Measurements from ENCODE around the gene GTF2F2. TPM values are rescaled to one million over a fixed set of nuclear protein-coding genes. Genes with fewer than 3 reads are reported as not detected.

The GTF2F2 gene
- total RNA-seq, 1 donor from 2014 or later = 14.8 TPM

DNA sequence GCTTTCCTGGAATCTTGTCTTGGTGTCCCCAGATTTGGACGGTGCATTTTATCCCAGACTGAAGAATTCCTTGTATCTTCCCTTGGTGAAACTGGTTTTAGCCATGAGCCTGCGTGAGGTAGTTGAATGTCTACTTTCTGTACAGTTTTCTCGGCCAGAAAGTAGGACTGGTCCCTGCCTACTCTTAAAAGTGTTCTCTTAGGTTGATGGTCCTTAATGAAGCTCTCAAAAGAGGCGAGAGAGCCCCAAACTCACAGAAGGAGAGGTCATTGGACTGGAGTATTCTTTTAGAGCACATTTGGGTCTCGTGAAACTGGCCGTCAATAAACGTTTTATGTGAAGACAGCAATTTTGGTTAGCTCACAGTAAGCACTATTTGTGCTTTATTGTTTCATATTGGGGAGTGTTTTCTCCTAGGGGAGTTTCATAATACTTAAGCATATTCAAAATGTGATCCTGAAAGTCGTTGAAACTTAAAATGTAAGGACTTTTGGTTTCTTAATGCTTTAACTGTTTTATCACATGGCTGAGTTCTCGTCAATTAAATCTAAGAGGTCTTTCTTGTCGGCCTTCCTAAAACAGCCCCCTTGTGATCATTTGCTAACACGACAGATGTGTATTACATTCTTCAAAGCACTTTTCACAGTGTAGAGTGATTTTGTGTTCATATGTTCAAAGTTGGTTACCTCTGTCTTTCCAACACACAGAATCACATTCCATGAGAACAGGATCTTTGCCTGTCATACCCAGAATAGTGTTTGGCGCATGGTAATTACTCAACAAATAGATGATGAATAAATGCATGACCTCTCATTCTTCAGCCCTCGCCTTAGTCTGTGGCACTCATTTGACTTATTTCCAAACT lies 889 bp downstream of the GTF2F2 start:
- no peak for DNase-seq (ENCODE audit: low spot score)

DNA sequence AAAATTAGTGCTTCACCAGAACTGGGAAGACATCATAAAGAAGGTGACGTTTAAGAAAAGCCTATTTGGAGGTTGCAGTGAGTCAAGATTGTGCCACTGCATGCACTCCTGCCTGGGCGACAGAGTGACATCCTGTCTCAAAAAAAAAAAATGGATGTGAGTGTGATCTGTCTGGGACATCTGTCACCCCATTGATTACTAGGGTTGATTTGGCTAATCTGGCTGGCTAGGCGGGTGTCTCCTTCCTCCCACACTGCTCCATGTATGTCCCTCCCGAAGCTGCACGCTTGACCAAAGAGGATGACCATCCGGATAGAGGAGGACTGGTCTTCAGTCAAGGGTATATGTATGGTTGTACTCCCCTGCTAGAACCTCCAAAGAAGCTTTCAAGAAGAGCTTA lies 2.6 kb downstream of the GTF2F2 start:
- no peak for DNase-seq (ENCODE audit: low spot score)

DNA sequence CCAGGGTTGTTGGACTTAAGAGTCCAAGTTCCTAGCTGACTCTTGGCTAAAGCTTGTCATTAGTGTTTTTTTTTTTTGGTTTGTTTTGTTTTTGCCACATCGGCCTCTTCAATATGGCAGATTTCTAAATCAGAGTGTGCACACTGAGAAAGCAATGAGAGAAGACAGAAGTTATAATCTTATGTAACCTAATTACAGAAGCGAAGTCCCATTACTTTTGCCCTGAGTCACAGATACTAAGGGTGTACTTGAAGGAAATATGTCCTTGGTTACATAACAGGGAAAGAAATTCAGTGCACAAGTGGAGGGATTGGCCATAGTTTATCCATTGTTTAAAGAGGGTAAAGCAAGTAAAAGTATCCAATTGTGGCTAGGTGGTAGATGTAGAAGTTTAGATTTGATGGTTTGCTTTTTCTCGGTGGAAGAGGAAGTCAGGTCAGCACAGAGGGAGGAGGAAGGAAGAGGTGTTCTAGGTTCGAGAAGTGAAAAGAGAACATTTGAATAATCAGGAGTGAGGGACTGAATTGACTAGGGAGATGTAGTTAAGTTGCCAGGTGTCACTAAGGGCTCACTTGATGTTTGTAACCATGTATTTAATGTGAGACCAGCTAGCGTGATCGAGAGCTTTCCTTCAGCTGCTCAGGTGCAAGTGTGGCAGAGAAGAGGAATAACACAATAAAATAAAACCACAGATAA lies 12.2 kb downstream of the GTF2F2 start:
- DNase-seq (ENCODE audit: low spot score) = no peak

DNA sequence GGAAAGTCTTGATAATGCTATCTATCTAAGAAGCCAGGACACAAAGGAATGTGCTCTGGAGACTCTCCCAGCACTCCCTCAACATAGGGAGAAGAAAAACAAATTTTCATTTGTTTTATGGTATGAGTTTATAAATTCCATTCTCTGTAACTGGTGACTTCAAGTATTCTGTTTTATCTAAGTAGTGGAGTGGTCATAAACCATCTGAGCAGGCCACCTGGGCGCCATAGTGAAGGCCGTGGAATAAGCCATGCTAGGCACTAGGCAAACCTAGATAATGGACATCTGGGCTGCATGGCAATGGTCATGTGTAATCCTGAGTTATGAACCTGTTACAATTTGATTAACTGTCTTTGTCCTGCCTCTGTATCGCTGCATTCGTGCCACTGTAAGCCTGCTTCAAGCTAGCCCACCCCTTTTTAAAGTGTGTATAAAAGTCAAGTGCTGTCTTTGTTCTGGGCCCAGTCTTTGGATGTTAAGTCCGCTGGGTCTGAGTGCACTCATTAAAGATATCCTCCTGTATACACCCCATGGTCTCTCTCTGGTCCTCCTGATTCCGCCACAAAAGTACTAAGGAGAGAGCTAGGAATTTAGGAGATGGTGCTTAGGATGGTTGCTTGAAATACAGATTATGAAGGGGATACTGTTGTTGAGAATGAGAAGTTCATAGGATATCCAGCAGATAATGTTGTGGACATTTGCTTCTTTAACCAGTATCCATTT lies 13.2 kb downstream of the GTF2F2 start:
- DNase-seq (ENCODE audit: low spot score) = no peak

DNA sequence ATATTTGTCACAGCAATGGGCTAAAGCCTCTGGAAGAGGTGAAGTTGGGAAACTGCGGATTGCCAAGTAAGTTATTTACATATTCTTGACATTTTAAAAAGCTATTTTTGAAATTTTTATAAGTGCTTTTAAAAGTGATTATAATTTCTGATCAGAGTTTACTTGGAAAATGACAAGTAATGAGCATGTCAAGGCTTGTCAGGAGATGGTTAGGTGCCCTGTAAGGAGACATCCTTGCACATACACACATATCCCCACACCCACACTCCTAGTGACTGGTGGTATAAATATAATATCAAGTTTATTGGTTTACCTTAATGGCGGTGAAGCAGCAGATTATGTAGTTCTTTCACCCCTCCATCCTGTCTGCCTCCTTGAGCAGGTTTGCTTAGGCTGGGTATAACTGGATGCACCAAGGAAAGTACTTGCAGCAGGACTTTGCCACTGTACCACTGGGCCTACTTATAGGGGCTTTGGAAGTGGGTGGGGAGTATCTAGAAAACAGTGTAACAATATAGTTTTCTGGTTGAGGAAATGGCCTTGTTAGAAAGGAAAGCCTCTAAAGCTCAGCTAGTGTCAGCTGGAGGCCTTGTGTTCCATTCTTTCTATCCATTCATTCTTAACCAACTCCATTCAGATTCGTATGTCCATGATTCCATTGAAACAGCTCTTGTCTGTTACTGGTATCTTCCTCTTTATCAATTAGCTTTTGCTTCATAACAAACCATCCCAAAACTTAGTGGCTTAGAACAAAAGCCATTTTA lies 16.6 kb downstream of the GTF2F2 start:
- no peak for DNase-seq (ENCODE audit: low spot score)

DNA sequence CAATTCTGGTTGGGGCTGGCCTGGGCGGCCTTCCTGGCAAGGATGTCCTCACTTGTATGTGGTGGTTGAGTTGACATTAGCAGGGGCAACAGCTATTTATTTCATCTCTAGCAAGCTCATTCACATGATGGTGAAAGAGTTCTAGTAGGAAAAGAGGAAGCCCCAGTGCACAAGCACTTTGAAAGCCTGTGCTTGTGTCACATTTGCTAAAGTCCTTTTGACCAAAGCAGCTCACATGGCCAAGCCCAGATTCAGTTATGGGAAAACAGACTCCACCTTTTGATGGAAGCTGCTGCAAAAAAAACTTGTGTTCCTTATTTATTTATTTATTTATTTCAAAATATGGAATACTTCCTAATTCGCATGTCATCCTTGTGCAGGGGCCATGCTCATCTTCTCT lies 17.2 kb downstream of the GTF2F2 start:
- DNase-seq (ENCODE audit: low spot score) = no peak

DNA sequence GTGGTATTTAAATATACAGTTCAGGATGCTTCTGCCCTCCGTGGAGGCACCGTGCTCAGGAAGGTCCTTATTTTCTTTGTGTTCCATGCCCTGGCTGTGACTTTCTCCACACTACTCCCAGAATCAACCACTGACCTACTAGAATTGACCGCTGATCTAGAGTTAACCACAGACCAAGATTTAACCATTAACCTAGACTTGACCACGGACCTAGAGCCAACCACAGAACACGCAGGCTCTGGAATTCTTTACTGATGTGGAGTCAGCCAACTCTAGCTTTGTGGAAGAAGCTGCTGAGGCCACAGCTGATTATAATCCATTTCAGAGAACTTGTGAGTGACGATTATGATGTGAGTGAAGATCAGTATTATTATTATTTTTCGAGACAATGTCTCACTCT lies 18.0 kb downstream of the GTF2F2 start:
- DNase-seq (ENCODE audit: low spot score) = no peak

DNA sequence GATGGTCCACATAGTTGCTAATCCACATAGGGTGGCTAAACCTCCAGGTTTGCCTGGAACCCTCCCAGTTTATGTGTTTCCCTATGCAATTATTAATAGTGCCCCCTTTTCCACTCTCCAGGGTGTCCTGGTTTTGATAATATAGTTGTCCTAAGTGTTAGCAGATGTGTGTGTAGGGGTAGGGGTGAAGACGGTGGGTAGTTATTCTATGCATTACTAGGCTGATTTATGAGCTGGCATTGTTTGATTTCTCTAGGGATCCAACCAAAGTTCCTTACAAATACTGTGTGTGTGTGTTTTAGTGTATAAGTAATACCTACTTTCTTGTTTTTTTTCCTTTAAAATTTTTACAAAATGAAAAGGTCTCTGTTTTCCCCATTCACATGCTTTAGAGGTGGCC lies 21.1 kb downstream of the GTF2F2 start:
- no peak for DNase-seq (ENCODE audit: low spot score)

DNA sequence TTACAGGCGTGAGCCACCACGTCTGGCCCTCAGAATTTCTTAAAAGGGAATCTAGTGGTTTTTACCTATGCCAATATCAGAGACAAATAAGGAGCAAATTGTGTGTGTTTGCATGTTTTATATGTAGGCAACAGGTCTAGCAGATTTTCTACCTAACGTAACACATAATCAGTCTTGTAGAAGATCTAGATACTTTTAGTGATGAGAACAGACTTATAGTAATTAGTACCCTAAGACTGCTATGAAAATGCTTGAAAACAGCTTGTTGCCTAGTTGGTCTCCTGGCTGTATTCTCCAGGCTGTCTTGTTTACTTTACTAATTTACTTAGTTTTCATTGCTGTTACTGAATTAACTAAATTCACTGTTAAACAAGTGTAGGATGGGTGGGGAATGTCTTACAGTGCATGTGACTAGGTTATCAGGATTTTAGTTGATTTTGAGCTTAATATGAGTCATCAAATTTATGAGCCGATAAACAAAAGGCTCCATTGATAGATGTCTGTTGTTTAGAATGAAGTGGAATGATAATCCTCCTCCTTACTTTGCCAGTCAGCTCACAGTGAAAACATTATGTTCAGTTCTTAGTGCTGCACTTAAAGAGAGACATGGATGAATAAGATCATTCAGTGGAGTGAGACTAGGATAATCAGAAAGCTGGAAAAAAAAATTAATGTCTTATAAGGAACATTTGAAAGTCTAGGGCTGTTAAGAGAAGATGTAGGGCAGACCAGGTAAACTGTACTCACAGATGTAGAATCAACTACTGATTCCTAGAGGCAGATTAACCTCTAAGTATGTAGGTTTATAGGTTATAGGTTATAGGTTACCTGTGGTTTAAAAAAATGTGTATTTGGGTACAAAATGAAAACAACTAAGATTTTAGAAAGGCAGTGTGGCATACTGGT lies 22.4 kb downstream of the GTF2F2 start:
- no peak for DNase-seq (ENCODE audit: low spot score)

DNA sequence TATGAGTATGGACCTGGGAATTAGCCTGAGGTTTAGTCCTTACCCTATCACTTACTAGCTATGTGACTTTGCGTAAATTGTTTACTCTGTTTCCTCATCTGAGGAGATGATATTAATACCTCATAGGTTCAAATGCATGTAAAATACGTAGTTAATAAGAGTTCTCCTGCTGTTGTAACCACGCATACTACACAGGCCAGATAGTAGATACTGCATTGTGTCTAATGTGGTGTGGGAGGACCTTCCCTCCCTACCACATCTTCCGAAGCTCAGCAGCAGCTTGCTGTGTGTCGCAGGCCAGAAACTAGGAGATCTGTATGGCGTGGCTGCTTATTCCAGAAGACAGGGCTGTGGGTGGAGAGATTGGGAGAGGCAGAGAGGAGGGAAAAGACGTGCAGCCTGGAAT lies 23.0 kb downstream of the GTF2F2 start:
- no peak for DNase-seq (ENCODE audit: low spot score)

DNA sequence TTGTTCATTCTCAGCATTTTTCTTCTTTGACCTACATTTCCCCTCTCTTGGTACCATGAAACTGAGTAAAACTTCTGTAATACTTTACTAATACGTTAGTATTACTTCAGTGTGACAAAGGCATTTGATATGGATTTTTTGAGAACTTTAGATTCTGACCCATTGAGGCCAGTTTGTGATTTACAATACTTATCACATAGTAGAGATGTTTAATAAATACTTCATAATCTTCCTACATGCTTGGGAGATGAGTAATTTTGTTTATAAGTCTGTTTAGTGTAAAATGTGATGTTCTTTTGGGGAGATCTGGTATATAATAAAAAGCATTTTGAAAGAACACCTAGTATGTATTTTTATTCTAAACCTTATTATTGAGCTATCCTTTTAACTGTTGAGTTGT lies 29.7 kb downstream of the GTF2F2 start:
- DNase-seq (ENCODE audit: low spot score) = no peak

DNA sequence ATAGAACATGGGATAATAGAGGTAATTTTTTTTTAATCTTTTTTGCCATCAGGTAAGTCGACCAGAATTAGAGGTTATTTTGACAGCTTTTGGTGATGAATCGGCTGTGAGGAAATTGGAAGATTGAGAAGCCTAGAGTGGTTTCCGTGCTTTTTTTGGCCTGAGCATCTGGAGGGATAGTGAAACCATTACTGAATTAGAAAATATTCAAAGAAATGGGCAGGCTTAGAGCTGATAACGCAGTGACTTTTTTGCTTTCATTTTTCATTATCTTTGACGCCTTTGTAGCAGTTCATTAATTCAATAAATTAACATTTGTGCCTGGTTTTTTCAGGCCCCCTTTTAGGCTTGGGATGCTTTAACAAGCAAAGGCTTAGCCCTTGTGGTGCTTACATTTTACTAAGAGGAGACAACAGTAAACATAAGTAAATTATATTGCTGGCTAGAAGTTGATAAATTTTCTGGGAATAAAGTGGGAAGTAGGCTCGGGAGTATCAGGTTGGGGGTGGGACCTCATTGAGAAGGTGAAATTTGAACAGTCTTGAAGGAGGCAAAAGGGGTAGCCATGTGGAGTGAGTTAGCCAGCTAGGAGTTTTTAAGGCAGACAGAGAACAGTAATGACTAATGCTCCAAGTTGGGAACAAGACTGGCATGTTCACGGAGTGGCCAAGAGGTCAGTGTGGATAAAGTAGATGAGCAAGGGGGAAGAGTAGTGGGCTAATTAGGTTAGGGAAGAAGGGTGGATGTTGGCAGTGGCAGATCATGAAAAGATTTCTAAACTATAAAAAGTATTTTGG lies 36.5 kb downstream of the GTF2F2 start:
- no peak for DNase-seq (ENCODE audit: low spot score)

DNA sequence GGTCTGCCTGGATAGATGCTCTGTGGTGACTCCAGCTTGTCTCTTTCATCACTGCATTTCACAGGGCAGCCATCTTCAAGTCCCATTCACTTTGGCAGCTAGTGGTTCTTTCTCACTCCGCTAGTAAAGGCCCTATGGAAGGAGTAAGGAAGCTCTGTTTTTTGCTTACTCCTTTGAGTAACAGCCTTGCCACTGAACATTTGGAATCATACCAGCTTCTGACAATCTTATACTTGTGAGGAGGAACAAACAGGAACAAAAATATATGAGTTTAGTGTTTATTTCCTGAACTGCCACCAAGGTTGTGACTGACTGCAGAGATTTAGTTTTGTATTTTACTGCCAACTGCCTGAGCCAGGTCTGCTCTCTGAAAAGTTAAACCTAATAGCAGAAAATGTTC lies 41.9 kb downstream of the GTF2F2 start:
- DNase-seq (ENCODE audit: low spot score) = no peak

DNA sequence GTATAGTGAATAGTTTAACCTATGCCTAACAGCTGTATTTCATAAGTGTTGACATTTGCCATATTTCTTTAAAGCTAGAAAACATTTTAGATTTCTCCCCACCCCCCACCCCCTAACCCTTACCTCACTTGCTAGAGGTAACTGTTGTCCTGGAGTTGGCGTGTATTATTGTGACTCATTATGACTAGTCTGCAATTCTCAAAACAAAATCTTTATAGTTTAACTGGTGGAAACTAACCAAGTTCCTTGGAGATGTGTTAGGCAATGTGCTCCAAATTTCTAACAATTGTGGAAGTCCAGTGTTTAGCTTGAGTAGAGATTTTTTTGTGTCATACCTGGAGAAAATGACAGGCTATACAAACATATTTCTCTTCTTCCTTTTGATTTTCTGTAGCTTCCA lies 42.5 kb downstream of the GTF2F2 start:
- no peak for DNase-seq (ENCODE audit: low spot score)

DNA sequence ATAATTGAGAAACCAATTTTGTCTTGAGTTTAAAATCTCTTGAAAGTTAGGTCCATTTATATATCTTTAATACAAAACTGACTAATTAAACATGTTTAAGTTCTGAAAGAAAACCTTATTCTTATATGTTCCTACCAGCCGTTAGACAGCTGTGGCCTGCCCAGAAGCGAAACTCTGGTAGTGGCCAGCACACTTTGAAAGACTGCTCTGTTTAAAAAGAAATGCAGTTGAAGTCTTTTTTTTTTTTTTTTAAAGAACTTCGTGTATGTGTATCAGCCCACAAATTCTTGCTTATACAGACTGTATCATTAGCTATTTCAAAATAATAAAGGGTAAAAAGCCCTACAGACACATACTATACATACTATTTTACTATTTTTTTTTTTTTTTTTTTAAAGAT lies 46.5 kb downstream of the GTF2F2 start:
- DNase-seq (ENCODE audit: low spot score) = no peak

DNA sequence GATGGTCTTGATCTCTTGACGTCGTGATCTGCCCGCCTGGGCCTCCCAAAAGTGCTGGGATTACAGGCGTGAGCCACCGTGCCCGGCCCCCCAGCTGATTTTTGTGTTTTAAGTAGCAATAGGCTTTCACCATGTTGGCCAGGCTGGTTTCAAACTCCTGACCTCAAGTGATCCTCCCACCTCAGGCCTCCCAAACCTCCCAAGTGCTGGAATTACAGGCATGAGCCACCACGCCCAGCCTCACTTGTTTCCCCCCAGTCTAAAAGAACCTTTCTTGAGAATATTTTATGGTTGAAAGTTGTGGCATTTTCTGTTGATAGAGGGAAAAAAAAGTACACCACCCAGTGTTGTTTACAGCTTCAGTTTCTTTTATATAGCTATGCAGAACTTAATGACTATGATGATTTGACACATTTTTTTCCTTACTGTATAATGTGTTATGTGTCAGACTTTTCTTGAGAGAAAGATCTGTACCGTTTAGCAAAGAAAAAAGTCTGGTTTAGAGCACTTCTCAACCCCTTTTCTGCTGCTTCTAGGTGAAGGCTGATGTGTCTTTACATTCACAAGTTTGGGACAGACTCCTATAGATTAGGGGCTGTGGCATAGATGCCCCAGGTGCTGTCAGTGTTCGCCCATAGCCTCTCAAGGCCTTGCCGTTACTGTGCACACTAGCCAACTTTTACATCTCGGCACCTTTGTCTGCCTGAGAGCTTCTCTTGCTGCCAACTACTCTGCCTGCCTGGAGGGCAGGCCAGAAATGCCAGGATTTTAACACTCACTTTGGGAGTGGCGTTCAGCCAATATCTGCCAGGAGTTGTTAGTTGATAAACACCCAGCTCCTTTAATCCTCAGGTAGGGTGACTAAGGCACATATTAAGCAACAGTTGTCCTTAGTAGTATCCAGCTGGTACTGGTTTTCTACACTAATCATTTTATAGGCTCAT lies 47.6 kb downstream of the GTF2F2 start:
- no peak for DNase-seq (ENCODE audit: low spot score)

DNA sequence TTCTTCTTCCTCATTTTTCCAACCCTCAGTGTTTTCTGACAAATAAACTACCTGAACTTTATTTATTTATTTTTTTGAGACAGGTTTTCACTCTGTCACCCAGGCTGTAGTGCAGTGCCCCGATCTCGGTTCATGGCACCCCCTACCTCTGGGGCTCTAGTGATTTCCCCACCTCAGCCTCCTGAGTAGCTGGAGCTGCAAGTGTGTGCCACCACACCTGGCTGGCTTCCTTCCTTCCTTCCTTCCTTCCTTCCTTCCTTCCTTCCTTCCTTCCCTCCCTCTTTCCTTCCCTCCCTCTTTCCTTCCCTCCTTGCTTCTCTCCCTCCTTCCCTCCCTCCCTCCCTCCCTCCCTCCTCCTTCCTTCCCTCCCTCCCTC lies 48.2 kb downstream of the GTF2F2 start:
- no peak for DNase-seq (ENCODE audit: low spot score)

DNA sequence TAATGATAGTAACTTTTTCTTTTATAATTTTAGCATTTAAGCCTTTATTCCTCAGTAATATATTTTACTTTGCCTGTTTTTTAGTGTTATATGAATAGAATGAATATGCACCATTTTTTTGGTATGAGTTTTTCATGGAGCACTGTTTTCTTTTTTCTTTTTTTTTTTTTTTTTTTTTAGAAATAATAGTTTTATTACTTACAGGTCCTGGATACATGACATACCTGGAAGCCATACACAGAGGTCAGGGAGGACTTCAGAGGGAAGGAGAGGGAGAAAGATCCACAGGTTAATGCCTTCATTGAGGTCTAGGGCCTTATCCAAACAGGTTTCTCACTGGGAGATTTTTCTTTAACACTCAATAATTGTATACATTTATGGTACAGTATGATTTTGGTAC lies 54.2 kb downstream of the GTF2F2 start:
- DNase-seq (ENCODE audit: low spot score) = no peak
